RCC 7860 (cell line): ENCODE measurements around the gene RBM44.
"Not testable (repeated sequence)": the region's sequence is repeated elsewhere in the genome, so short reads cannot be mapped to it uniquely, and the experiment has no call there.

Experiments
- DNase-seq: peaks from one replicate; pipeline ENCODE4 v3.0.0-alpha.2; 2015; ENCODE audit warnings: low spot score
- FAIRE-seq: peaks from 2 replicates; lab custom pipeline; 2012; peaks lifted over from hg19 to GRCh38; lab: Jason Lieb, UNC

Gene RBM44, protein sequence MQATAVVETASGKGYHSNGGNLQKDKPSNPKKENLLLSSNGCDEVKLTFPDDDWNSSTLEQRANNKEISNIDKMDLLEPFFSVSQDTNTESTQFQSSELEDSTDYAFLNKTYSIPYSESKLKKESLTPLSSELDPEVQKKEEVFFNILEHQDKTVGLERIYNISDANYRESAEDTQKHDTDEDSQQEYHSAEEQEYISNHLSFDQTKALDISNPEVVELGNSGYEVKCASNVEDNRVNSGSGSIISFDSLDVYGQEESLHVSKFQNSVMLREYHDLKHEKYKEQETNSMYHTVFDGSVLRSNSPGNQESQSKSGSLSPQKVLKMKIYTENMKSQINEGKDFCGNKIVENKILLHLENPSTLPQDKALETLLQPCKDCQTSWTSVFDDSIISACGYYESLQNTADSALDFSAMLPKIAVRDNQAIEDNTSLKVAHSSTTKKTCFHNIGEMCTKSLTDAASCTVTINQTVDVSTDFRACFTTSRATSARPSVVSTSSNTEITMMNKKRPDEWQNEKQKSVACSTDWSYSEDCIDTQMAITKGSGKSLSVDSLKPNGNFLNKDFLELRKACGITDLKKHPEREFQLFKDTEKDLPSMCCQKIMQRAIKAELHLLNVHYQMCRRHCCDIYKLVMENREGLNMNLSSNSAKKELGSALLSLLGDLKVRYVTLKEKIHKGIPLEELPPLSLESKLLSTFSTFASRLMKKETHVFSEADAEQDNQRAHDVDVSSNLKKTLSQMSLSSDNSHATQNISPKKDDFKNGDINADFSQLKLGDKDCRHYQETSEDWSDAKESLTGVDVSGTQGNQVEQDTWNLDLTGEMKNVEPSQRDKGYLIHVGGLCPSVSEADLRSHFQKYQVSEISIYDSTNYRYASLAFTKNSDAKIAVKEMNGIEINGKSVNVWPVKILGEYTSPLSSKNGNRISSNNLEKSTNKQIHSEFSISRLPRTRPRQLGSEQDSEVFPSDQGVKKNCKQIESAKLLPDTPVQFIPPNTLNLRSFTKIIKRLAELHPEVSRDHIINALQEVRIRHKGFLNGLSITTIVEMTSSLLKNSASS

DNA sequence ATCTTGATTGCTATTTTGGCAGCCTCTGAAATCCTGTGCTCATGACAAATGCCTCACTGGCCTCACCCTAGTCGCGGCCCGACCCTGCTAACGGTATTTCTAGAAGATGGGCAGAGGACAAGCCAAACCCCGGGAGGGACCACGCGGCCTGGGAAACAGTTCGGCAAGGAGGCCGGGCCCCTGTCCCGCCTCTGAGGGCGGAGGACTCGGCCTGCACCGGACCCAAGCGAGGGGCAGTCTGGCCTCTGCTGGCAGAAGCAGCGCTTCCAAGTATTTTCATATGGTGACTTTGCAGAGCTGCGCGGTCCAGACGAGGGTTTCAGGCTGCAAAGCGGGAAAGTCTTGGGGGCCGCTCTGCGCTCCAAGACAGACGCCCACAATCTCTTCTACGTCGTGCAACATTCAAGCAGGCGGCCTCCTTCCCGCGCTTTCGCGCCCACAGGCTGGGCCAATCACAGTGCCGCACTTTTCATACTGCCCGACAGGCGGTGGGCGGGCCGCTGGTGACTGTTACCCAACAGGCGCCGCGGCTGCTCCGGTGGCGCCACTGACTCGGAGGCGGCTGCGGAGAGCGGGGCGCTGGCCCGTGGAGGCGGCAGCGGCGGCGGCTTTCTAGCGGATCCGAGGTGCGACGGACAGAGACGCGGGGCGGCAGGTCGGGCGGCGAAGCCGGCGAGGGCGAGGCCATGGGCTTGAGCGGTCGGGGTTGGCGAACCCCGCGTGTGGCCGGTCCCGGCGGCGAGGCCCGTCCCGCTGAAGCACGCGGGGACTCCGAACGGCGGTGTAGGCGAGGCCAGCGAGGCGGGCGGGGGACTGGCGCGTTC lies at the start of gene RBM44:
TSS of gene RBM44 (plus strand) at position 544 of the 824 bp plus-strand sequence. CDS start 14,831 bp downstream, outside the sequence.
- FAIRE-seq (no peak), DNase-seq (no peak)

DNA sequence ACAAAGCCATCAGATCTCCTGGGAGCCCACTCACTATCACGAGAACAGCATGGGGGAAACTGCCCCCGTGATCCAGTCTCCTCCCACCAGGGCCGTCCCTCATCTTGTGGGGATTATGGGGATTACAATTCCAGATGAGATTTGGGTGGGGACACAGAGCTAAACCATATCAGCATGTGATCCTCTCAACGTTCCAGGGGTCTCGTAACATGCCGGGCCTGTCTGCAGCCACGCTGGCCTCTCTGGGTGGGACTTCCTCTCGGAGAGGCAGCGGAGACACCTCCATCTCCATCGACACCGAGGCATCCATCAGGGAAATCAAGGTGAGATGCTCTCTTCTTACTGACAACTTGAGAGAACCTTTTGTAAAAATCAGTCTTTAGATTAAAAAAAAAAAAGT lies 49.6 kb upstream of the RBM44 start:
- DNase-seq (no peak), FAIRE-seq (no peak)

DNA sequence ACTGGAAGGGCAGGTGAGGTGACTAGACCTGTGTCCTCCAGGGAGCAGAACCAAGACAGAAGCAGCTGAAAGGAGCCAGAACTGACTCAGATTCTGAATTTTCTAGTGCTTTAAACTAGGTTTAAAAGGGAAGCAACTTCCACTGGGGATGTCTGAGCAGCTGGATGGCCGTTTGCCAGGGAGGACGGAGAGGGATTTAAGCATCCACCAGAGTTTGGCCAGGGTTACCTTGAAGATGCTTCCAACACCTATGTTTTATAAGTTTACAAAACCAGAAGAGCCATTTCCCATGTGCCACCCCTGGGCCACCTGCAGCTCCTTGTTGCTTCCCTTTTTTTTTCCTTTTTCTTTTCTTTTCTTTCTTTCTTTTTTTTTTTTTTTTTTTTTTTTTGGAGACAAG lies 48.6 kb upstream of the RBM44 start:
- FAIRE-seq = no peak
- no peak for DNase-seq

DNA sequence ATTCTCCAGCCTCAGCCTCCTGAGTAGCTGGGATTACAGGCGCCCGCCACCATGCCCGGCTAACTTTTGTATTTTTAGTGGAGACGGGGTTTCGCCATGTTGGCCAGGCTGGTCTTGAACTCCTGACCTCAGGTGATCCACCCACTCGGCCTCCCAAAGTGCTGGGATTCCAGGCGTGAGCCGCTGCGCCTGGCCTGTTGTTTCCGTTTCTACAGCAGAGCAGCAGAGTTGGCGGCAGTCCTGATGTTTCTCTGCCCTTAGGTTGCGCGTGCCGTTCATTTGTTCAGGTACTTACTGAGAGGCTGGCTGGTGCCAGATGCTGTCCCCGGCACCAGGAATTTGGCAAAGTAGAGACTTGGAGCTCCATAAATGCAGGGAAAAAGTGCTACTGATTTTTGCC lies 48.1 kb upstream of the RBM44 start:
- not testable (repeated sequence) for FAIRE-seq, DNase-seq

DNA sequence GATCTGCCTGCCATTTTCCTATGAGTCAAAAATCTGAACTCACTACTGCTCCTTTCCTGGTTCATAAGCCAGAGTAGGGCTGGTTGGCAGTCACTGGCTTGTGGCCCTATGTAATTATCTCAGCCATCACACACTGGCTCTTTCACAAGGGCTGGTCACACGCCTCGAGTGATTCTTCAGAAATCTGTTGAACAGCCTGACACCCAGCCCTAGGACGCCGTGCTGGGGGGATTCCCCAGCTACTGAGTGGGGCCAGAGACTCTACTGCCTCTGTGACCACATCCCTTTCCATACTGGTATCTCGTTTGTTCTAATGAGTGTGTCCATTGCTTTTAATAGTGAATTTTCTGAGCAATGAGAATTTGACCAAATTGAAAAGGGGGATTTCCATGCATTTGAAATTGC lies 45.8 kb upstream of the RBM44 start:
- DNase-seq (no peak), FAIRE-seq (no peak)

DNA sequence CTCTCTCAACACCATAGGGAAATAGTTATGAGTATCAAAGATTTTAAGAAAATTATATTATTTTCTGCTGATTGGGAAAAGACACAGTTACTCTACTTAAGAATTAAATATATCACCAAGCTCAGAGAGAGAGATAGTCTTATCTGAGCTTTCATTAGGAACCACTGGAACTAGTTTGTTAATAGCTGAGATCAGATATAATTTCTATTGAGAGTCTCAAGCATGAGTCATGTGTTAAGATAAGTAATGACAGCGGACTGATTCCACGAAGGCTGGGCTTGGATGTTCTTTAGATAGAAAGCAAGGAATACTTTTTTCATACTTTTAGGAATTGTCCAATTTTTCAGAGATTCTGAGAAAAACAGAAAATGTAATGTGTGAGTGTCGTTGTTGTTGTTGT lies 44.4 kb upstream of the RBM44 start:
- FAIRE-seq (no peak), DNase-seq (no peak)

DNA sequence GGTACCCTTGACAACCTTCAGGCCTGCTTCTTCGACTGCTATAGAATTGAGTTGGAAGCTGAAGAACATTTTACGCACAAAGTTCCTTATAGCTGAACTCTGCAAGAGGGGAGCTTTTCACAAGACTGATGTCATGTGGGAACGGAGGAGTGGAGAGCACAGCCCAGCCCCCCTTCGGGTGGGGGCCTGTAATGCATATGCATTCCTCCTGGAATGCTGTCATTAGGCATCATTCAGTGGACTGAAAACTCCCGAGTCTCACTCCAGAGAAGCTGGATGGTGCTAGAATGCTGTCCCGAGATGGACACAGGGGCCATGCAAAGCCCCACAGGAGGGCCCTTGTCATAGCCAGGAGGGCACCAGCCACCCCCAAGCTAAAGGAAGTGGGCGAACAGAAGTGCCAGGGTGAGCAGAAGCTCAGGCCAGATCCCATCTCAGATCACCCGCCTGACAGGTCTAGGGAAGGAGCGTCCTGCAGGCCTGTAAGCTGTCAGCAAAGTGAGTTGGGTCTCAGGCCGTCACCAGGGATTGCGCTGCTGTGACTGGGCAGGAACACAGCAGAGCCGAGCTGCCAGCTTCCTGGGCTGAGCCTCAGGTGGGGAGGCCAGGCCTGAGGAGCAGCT lies 43.8 kb upstream of the RBM44 start:
- FAIRE-seq = no peak
- DNase-seq = no peak

DNA sequence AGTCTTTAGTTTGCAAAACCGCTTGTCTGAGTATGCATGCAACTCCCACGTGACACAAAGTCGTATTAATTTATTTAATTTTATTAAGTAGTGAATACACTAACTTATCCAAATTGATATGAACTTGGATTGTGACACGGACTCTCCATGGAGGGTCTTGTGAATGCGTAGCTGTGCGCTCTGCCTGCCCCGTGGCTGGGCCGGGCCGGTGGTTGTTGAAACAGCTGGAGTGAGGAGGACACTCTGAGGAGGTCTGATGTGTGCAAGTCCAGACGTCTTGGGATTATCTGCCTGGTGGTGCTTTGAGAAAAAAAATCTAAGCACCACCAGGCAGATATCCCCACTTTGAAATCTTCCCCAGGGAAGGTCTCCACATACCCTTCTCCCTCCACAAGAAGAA lies 41.0 kb upstream of the RBM44 start:
- FAIRE-seq (no peak), DNase-seq (no peak)

DNA sequence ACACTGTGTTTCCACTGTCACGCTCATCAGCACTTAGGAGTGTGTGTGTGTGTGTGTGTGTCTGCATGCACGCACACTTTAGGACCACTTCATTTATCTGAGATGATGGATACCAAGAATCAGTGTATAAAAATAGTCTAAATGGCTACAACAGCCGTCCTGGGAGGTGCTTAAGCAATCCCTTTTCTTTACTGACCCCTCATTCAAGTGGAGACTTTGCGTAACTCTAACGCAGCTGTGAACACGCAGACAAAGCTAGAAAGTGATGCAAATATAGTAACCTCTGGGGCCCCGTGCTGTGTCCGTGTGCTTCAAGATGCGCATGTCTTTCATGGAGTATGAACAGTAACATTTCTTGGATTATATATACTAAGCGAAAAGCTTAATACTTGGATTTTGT lies 40.4 kb upstream of the RBM44 start:
- DNase-seq = no peak

DNA sequence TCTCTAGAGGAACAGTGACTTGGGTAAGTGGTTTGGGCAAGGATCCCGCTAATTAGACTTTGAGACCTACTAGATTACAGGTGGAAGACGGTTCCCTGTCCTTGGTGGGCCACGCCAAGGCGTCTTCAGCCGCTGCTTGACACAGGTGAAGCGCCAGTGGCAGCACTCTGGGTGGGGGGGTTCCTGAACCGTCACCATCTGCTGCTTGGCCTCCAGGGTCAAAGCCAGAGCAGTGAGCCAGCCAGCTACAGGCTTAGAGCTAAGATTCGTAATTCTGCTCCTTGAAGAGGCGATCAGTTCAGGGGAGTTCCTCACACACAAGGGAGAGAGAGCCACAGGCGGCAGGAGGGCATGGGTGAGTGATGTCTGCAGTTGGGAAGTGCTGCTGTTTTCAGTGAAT lies 39.4 kb upstream of the RBM44 start:
- FAIRE-seq (no peak), DNase-seq (no peak)

More for the DNA sequence above, 40.4 kb upstream of the RBM44 start:
- no peak for FAIRE-seq

DNA sequence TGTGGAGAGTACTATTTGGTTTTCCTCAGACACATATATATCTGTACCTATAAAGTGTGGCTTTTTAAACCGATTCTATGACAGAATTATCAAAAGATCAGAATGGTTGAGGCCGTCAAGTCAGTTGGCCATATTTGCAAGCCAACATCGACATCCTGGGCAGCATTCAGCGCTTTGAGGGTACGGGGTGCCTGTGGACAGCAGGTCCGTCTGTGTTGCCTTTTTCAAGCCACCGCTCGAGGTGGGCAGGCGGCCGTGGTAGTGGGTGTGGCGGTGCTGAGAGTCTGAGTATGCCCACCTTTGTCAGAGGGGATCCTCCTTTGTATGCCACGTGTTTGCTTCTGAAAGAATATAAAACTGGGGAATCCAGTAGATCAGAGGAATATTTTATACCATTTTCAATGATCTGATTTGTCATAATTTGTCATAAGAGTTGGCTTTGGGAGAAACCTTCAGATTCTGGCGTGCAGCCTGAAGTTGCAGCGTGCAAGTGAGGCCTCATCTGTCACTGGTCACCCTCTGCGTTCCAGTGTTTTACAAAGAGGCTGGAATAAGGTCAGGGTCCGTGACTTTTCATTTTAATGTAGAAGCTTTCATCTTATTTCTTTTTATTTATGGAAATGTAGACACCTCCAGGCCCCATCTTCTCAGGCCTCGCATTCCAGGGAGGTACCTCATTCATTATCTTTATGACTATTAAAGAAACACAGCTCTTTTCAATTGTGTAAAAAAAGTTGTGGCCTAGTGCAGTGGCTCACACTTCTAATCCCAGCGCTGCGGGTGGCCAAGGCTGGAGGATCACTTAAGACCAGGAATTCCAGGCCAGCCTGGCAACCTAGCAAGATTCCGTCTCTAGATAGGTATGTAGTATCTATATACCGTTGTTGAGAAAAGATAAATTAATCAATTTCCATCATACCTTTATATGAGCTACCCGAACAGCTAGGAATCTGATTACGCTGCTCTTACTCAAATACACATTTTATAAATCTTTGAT lies 37.8 kb upstream of the RBM44 start:
- DNase-seq (no peak), FAIRE-seq (no peak)

DNA sequence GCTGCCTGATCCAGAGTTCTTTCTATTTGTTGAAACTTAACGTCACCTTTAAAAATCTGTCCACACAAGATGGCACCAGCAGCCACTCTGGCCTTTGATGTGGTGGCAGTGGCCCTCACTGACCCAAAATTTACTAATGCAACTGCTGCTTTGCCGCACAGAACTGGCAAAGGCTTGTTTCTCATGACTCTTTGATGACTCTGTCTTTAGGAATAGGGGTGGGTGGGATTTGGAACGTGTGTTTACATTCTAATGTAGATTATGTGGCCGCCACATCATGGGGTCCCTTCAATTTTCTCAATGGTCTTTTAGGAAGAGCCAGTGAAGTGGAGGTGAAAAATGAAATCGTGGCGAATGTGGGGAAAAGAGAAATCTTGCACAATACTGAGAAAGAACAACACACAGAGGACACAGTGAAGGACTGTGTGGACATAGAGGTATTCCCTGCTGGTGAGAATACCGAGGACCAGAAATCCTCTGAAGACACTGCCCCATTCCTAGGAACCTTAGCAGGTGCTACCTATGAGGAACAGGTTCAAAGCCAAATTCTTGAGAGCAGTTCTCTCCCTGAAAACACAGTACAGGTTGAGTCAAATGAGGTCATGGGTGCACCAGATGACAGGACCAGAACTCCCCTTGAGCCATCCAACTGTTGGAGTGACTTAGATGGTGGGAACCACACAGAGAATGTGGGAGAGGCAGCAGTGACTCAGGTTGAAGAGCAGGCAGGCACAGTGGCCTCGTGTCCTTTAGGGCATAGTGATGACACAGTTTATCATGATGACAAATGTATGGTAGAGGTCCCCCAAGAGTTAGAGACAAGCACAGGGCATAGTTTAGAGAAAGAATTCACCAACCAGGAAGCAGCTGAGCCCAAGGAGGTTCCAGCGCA lies 36.0 kb upstream of the RBM44 start:
- FAIRE-seq, DNase-seq: not testable (repeated sequence)

DNA sequence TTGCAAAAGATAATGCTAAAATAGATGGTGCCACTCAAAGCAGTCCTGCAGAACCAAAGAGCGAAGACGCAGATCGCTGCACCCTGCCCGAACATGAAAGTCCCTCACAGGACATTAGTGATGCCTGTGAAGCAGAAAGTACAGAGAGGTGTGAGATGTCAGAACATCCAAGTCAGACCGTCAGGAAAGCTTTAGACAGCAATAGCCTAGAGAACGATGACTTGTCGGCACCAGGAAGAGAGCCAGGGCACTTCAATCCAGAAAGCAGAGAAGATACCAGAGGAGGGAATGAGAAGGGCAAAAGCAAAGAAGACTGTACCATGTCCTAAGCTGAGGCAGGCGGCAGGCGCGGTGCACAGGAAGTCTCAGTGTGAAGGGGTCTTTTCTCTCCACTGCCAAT lies 34.8 kb upstream of the RBM44 start:
- DNase-seq (no peak), FAIRE-seq (no peak)

DNA sequence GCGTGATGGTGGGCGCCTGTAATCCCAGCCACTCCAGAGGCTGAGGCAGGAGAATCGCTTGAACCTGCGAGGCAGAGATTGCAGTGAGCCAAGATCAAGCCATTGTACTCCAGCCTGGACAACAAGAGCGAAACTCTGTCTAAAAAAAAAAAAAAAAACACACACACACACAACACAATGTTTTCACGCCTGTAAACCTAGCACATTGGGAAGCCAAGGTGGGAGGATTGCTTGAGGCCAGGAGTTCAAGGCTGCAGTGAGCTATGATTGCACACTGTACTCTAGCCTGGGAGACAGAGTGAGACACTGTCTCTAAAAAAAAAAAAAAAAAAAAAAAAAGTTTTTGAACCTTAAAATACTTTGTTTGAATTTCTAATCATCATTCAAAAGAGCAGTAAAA lies 33.5 kb upstream of the RBM44 start:
- FAIRE-seq, DNase-seq: not testable (repeated sequence)

DNA sequence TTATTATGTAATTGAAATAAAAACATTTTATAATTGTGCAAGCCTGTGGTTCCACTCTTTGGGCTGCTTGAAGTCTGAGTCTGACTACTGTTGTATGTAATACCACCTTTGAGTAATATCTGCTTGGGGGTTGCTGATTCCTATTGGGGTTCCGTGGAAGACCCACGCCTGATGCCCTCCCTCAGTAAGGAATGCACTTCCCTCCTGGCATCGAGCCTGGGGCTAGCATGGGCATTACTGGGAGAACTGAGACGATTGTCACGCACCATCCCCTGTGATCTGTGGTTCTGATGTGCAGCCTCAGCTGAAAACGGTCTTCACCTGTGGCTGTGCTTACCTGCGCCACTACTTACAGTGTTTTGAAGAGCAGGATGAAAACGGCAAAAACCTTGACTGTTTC lies 32.7 kb upstream of the RBM44 start:
- DNase-seq (no peak), FAIRE-seq (no peak)

DNA sequence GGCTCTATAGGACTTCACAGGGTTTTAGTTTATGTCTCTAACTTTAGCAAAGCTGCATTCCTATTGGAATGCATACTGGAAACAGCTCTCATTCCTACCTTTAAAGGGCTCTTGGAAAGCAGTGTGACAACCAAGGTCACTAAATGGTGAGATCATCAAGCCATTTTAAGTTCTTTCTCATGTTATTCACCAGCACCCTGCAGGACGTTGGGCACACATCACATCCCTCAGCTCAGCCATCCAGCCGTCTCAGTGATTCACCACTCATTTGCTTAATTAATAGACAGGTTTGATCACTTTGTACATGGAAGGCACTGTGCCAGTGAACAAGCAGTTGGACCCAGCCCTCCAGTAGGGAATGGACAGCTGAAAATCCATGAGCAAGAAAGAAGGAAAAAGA lies 32.2 kb upstream of the RBM44 start:
- no peak for DNase-seq
- FAIRE-seq = no peak

DNA sequence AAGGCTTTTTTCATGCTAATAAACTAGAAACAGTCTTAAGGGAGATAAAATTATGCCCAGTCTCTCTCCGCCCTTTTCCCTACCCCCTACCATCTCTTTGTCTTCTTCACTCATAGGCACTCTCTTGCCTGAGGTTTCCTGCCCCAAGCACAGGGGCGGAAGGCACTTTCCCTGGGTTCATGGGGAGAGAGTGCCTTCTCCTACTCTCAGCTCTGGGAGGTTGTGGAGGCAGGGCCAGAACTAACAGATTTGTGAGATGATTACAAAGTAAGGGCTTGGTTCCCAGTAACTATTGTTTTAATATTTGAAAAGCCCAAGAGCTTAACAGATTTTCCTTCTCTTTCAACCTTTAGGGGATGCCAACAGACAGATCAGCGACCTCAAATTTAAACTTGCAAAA lies 26.1 kb upstream of the RBM44 start:
- FAIRE-seq = no peak
- DNase-seq = no peak

DNA sequence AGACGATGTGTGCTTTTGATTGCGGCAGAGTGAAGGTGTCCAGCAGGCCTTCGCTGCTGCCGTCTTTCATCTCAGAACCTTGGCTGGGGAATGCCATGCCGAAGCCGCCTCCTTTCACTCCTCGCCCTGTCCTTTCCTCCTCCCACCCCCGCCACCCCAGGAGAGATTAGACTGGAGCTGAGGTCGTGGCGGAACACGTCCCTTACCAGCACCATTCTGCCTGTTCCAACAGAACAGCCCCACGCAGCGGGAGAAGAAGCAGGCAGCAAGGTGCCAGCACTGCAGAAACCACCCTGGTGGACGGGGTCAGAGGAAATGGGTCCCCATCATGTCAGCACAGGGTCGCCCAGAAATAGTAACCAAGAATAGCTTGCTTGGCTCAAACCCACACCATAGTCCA lies 24.8 kb upstream of the RBM44 start:
- FAIRE-seq (no peak), DNase-seq (no peak)
